ENCODE results near the gene SLC7A14.

Gene SLC7A14

GRCh38 chr3:170621256-170621655 is 35.4 kb upstream of the SLC7A14 start:
- Histone ChIP-seq H3K36me3 (ENCODE audit: low read depth) (no peaks in the 10 kb centered on the region), H3K4me3 (ENCODE audit: severe bottlenecking) (no peak overlapping the region), H3K9me3 (ENCODE audit: severe bottlenecking) (no peaks in the 10 kb centered on the region), H3K27me3 (ENCODE audit: insufficient read depth, poor library complexity, severe bottlenecking) (no peaks in the 10 kb centered on the region), H3K4me1 (ENCODE audit: insufficient read depth, poor library complexity, severe bottlenecking) (no peaks in the 10 kb centered on the region), H3K27ac (ENCODE audit: poor library complexity, severe bottlenecking) (no peak overlapping the region)
- DNase-seq (ENCODE audit: low spot score) (no peak), ATAC-seq (ENCODE audit: low read depth) (no peak)
- TF ChIP-seq CTCF (IDR thresholded peaks at IDR 0.05; ENCODE audit: poor library complexity, severe bottlenecking) = no peak

- H3K36me3 ChIP-seq (ENCODE audit: low read depth) = no peaks in the 10 kb centered on the region
- no peak overlapping the region for H3K4me3 ChIP-seq (ENCODE audit: severe bottlenecking)
- no peaks in the 10 kb centered on the region for H3K27me3 ChIP-seq (ENCODE audit: insufficient read depth, poor library complexity, severe bottlenecking)
- no peak for TF ChIP-seq CTCF (IDR thresholded peaks at IDR 0.05; ENCODE audit: poor library complexity, severe bottlenecking)
- ATAC-seq (ENCODE audit: low read depth) (peak; percentile 99), DNase-seq (ENCODE audit: low spot score) (no peak)
- no peak overlapping the region for H3K27ac ChIP-seq (ENCODE audit: poor library complexity, severe bottlenecking)
- H3K9me3 ChIP-seq (ENCODE audit: severe bottlenecking) = no peaks in the 10 kb centered on the region
- H3K4me1 ChIP-seq (ENCODE audit: insufficient read depth, poor library complexity, severe bottlenecking) = peaks cover 7% of the 10 kb centered on the region
These were observed 28.5 kb upstream of the SLC7A14 start for GRCh38 chr3:170614214-170614966.

- H3K27me3 ChIP-seq (ENCODE audit: insufficient read depth, poor library complexity, severe bottlenecking) = no peaks in the 10 kb centered on the region
- H3K4me3 ChIP-seq (ENCODE audit: severe bottlenecking) = no peak overlapping the region
- H3K9me3 ChIP-seq (ENCODE audit: severe bottlenecking) = no peaks in the 10 kb centered on the region
These were observed 25.9 kb upstream of the SLC7A14 start for GRCh38 chr3:170611751-170612150.

DNA sequence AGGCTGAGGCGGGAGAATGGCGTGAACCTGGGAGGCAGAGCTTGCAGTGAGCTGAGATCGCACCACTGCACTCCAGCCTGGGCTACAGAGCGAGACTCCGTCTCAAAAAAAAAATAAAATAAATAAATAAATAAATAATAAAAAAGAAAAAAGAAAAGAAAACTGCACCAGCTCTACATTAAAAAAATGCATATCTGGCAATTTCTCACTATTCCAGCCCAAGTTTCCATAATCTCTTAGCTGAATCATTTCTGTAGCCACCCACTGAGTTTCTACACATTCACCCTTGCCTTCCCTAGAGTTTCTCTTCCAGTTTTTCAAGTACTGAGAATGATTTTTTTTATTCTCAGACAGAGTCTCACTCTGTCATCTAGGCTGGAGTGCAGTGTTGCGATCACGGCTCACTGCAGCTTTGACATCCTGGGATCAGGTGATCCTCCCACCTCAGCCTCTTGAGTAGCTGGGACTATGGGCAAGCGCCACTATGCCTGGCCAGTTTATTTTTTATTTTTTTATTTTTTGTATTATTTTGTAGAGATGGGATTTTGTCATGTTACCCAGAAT is 24.5 kb upstream of the SLC7A14 start:
- Histone ChIP-seq H3K4me1 (ENCODE audit: insufficient read depth, poor library complexity, severe bottlenecking) (peaks cover 7% of the 10 kb centered on the region), H3K27ac (ENCODE audit: poor library complexity, severe bottlenecking) (no peak overlapping the region), H3K9me3 (ENCODE audit: severe bottlenecking) (no peaks in the 10 kb centered on the region), H3K27me3 (ENCODE audit: insufficient read depth, poor library complexity, severe bottlenecking) (no peaks in the 10 kb centered on the region), H3K36me3 (ENCODE audit: low read depth) (no peaks in the 10 kb centered on the region), H3K4me3 (ENCODE audit: severe bottlenecking) (no peak overlapping the region)
- ATAC-seq (ENCODE audit: low read depth) = no peak
- DNase-seq (ENCODE audit: low spot score) = no peak
- no peak for TF ChIP-seq CTCF (IDR thresholded peaks at IDR 0.05; ENCODE audit: poor library complexity, severe bottlenecking)

More at GRCh38 chr3:170611751-170612150, 25.9 kb upstream of the SLC7A14 start:
- Histone ChIP-seq H3K36me3 (ENCODE audit: low read depth) (no peaks in the 10 kb centered on the region), H3K4me1 (ENCODE audit: insufficient read depth, poor library complexity, severe bottlenecking) (peaks cover 7% of the 10 kb centered on the region), H3K27ac (ENCODE audit: poor library complexity, severe bottlenecking) (no peak overlapping the region)
- no peak for TF ChIP-seq CTCF (IDR thresholded peaks at IDR 0.05; ENCODE audit: poor library complexity, severe bottlenecking)
- no peak for DNase-seq (ENCODE audit: low spot score)
- ATAC-seq (ENCODE audit: low read depth) = no peak

DNA sequence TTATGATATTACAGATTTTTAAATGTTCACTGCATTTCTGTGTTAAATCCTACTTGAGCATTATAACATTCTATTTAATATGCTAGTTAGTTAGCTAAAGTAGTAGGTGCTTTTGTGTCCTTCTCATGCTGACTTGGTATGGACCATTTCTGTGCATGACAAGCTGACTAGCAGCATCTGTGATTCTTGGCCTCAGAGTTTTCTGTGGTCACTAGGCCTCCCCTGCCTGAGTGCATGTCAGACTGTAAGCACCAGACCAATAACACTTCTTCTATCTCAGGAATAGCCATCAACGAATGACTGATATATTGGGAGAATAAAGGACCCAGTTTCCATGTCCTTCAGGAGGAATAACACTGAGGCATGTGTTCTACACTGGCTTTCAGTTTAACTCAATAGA is 22.6 kb upstream of the SLC7A14 start:
- H3K27ac ChIP-seq (ENCODE audit: poor library complexity, severe bottlenecking) = no peak overlapping the region
- no peak overlapping the region for H3K4me3 ChIP-seq (ENCODE audit: severe bottlenecking)
- H3K4me1 ChIP-seq (ENCODE audit: insufficient read depth, poor library complexity, severe bottlenecking) = no peaks in the 10 kb centered on the region
- DNase-seq (ENCODE audit: low spot score) (no peak), ATAC-seq (ENCODE audit: low read depth) (no peak)
- H3K36me3 ChIP-seq (ENCODE audit: low read depth) = no peaks in the 10 kb centered on the region
- H3K27me3 ChIP-seq (ENCODE audit: insufficient read depth, poor library complexity, severe bottlenecking) = no peaks in the 10 kb centered on the region
- TF ChIP-seq CTCF (IDR thresholded peaks at IDR 0.05; ENCODE audit: poor library complexity, severe bottlenecking) = no peak
- no peaks in the 10 kb centered on the region for H3K9me3 ChIP-seq (ENCODE audit: severe bottlenecking)

Measured in RWPE2 (cell line).